Esophagus squamous epithelium (tissue), 4 donors: ENCODE data around the gene NUTM2D.
"Not testable (repeated sequence)": the region's sequence is repeated elsewhere in the genome, so short reads cannot be mapped to it uniquely, and the experiment has no call there.

Experiments used
- POLR2A ChIP-seq, 4 donors: fragments of 450-650 bp; IDR thresholded peaks; one replicate each; pipeline ENCODE4 v1.6.1; 2017; ENCODE audit warnings: antibody characterized with exemption in 4 of 4, mild to moderate bottlenecking in 4 of 4, moderate library complexity in 3 of 4
- TF ChIP-seq, protein P1 (sequence below), 6 experiments: fragments of 450-650 bp in 4 of 6; fragments of 200-600 bp in 2 of 6; sonication (generic) in 2 of 6; IDR thresholded peaks; one replicate each; pipeline ENCODE4 v1.5.1; 2016 to 2019; ENCODE audit warnings: antibody characterized with exemption in 6 of 6, mild to moderate bottlenecking in 4 of 6, moderate library complexity in 4 of 6

DNA sequence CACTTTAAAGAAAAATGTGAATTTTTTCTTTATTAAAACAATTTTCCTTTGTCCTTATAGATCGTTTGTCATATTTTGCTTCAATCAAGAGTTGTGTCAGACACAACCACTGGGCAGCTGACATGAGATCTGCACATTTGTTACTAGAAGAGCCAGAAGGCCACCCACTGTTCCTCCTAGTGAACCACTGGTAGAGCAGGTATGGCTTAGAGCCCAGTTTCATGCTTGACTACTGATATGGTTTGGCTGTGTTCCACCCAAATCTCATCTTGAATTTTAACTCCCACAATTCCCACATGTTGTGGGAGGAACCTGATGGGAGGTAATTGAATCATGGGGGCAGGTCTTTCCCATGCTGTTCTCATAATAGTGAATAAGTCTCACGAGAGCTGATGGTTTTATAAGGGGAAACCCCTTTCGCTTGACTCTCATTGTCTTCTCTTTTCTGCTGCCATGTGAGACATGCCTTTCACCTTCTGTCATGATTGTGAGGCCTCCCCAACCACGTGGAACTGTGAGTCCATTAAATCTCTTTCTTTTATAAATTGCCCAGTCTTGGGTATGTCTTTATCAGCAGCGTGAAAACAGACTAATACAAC lies 28.3 kb downstream of the NUTM2D start:
- TF ChIP-seq, protein P1, sequence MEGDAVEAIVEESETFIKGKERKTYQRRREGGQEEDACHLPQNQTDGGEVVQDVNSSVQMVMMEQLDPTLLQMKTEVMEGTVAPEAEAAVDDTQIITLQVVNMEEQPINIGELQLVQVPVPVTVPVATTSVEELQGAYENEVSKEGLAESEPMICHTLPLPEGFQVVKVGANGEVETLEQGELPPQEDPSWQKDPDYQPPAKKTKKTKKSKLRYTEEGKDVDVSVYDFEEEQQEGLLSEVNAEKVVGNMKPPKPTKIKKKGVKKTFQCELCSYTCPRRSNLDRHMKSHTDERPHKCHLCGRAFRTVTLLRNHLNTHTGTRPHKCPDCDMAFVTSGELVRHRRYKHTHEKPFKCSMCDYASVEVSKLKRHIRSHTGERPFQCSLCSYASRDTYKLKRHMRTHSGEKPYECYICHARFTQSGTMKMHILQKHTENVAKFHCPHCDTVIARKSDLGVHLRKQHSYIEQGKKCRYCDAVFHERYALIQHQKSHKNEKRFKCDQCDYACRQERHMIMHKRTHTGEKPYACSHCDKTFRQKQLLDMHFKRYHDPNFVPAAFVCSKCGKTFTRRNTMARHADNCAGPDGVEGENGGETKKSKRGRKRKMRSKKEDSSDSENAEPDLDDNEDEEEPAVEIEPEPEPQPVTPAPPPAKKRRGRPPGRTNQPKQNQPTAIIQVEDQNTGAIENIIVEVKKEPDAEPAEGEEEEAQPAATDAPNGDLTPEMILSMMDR (IDR thresholded peaks at IDR 0.05), result not testable (repeated sequence)
- TF ChIP-seq POLR2A (IDR thresholded peaks at IDR 0.05), result not testable (repeated sequence)
